ENCODE data around the gene ZFR2.

DNA sequence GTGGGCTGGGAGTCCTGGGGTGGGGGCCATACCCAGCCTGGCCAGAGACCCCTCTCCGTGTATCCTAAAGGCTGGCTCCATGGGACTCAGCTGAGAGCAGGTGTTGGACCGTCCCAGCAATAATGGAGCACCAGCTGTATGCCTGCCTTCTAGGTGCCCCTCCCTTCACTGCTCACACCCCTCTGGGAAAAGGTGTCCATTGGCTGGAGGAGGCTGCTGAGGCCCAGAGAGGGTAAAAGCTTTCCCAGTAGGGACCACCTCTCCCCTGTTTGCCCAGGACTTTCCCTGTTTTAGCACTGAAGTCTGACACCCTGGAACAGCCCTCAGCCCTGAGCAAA, 93.5 kb downstream of the ZFR2 start:
- TF ChIP-seq, protein P1, sequence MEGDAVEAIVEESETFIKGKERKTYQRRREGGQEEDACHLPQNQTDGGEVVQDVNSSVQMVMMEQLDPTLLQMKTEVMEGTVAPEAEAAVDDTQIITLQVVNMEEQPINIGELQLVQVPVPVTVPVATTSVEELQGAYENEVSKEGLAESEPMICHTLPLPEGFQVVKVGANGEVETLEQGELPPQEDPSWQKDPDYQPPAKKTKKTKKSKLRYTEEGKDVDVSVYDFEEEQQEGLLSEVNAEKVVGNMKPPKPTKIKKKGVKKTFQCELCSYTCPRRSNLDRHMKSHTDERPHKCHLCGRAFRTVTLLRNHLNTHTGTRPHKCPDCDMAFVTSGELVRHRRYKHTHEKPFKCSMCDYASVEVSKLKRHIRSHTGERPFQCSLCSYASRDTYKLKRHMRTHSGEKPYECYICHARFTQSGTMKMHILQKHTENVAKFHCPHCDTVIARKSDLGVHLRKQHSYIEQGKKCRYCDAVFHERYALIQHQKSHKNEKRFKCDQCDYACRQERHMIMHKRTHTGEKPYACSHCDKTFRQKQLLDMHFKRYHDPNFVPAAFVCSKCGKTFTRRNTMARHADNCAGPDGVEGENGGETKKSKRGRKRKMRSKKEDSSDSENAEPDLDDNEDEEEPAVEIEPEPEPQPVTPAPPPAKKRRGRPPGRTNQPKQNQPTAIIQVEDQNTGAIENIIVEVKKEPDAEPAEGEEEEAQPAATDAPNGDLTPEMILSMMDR (IDR thresholded peaks at IDR 0.05), result no peak
- TF ChIP-seq POLR2A (IDR thresholded peaks at IDR 0.05), result no peak
